Measurements from ENCODE around the gene TMEM89. TPM values are rescaled to one million over a fixed set of nuclear protein-coding genes. Genes with fewer than 3 reads are reported as not detected.
A peak's percentile ranks its signal among the peaks of the same experiment; 100 is the strongest.

Gene TMEM89
- total and polyA plus RNA-seq, 7 experiments from 2014 or later = not detected

DNA sequence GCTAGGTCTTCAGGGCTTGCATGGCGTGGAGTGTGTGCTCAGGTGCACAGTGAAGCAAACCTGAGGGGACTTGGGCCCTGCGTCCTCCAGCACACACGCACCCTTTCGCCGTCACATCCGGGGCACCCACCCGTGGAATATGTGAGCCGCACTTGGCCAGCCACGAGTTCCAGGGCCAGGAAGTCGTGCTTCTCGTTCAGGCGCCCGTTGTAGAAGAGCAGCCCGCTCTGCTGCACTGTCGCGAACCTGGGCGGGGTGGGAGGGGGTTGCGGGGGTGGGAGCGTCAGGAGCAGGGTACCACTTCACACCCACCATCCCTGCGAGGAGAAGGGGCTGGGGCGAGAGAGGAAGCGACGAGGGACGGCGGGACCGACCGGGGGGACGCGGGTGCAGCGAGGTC is 34.0 kb upstream of the TMEM89 start:
- DNase-seq (peak in 8 of 9 donors; percentile 30 to 73 (median 54)), ATAC-seq (peak; percentile 19)
- ChIA-PET CTCF (interaction anchor here (0.6 kb wide), 1 partner anchor 219 kb away, joined by 3 read pairs; no protein-coding TSS in a partner anchor), POLR2A (interaction anchor here (2.2 kb wide), 1 partner anchor 20 kb away, joined by 8 read pairs; the partner anchor contains the start of gene SLC26A6)
- H3K36me3 ChIP-seq (ENCODE audit: control insufficient read depth in 2 of 3, insufficient read depth in 3 of 3, low read length in 3 of 3) = no peaks in the 10 kb centered on the region
- peak overlapping the region; percentile 70 for H3K4me3 ChIP-seq (ENCODE audit: low read length)
- H3K9me3 ChIP-seq (ENCODE audit: control insufficient read depth in 2 of 3, low read length in 3 of 3) = no peaks in the 10 kb centered on the region
- Mint-ChIP-seq H3K36me3 (peaks cover 0 to 2% (median 0%) of the 10 kb centered on the region in 5 donors), H3K4me1 (peaks cover 8 to 23% (median 10%) of the 10 kb centered on the region in 7 donors), H3K27me3 (peaks cover 0 to 15% (median 5%) of the 10 kb centered on the region in 5 donors), H3K27ac (peak overlapping the region; percentile 42 to 88 (median 81)), H3K9me3 (peaks cover 0 to 4% (median 0%) of the 10 kb centered on the region in 11 donors), H3K4me3 (peak overlapping the region; percentile 67 to 86 (median 80))
- peaks cover 10 to 14% of the 10 kb centered on the region in 2 donors for H3K4me1 ChIP-seq (ENCODE audit: control insufficient read depth in 2 of 2, insufficient read depth in 2 of 2, low read length in 2 of 2)
- intact Hi-C loops (cut with micrococcal nuclease) = loop anchor here (1.0 to 5.0 kb wide), 11 partner anchors 9 to 468 kb away; partner anchors contain the start of genes SLC26A6 (in 2 of the 2), UQCRC1 (in 2 of the 2), CDC25A (in 1 of the 2) and IP6K2 (in 1 of the 2)
- peak overlapping the region; percentile 65 for H3K27ac ChIP-seq (ENCODE audit: low read depth, low read length)
- H3K27me3 ChIP-seq (ENCODE audit: control insufficient read depth in 2 of 2, insufficient read depth in 2 of 2, low read length in 2 of 2) = no peaks in the 10 kb centered on the region

DNA sequence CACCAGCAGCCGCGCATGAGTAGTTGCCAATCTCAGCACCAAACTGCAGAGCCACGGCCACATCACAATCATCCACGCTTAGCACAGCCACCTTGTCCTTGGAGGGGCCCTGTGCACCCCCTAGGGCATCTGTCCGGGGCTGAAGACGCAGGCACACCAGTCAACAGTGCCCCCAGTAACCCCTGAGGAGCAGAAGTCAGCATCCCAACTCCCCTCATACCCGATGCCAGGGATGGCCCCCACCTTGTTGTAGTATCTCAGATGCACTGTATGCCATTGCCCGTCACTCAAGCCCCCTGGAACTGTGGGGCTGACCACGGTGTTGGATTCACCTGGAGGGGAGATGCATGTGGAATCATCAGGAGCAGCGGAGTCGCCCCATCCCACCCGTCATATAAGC is 33.5 kb upstream of the TMEM89 start:
- Mint-ChIP-seq H3K36me3 (peaks cover 0 to 2% (median 0%) of the 10 kb centered on the region in 5 donors), H3K27ac (peak overlapping the region in 8 of 9 donors; percentile 33 to 88 (median 82))
- peak overlapping the region; percentile 14 for H3K4me3 ChIP-seq (ENCODE audit: low read length)

DNA sequence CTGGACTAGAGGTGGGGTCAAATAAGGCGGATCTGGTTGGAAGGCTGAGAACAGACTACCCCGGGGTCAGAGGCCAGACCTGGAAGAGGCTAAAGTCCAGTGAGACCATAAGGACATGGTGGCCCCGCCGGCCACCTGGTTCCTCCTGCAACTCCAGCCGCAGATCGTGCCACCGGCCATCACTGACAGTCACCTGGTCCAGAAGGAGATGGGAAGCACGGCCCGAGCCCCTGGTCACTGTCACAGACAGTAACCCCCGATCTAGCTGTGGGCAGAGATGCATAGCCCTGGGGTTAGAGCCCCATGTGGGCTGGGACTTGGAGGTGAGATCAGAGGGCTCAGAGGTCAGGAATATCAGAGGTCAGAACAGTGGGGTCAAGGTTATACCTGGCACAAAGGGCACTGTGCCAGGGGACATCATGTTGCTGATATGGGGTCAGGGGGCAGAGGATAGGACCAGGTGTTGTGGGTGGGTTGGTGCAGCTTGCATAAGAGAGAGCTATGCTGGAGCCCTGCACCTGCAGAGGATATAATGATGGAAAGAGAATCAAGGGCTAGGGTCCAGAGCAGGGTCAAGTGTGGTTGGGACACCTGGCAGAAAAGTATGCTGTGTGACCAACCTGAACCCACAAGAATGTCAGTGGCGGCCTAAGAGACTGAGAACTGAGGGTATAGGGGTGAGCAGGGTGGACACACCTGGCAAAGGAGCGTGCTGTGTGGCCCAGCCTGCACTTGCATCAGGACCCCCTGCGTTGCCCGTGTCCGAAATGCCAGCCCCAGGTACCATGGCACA is 31.6 kb upstream of the TMEM89 start:
- ChIA-PET CTCF (interaction anchor here (0.6 kb wide), 1 partner anchor 517 kb away, joined by 3 read pairs; no protein-coding TSS in a partner anchor), POLR2A (interaction anchor here (0.6 to 1.3 kb wide), 2 partner anchors 17 to 417 kb away, joined by 3 to 4 read pairs; partner anchors contain the start of gene SLC26A6)
- Mint-ChIP-seq H3K27me3 (no peaks in the 10 kb centered on the region), H3K4me3 (peak overlapping the region in 2 of 10 donors; percentile 17 to 47), H3K27ac (peak overlapping the region in 1 of 9 donors; percentile 67), H3K4me1 (peaks cover 4 to 21% (median 10%) of the 10 kb centered on the region in 7 donors), H3K36me3 (peaks cover 0 to 2% (median 0%) of the 10 kb centered on the region in 5 donors), H3K9me3 (peaks cover 0 to 1% (median 0%) of the 10 kb centered on the region in 11 donors)
- H3K27me3 ChIP-seq (ENCODE audit: control insufficient read depth in 2 of 2, insufficient read depth in 2 of 2, low read length in 2 of 2) = no peaks in the 10 kb centered on the region
- peaks cover 10 to 14% of the 10 kb centered on the region in 2 donors for H3K4me1 ChIP-seq (ENCODE audit: control insufficient read depth in 2 of 2, insufficient read depth in 2 of 2, low read length in 2 of 2)
- H3K36me3 ChIP-seq (ENCODE audit: control insufficient read depth in 2 of 3, insufficient read depth in 3 of 3, low read length in 3 of 3) = no peaks in the 10 kb centered on the region
- no peaks in the 10 kb centered on the region for H3K9me3 ChIP-seq (ENCODE audit: control insufficient read depth in 2 of 3, low read length in 3 of 3)
- ATAC-seq (no peak), DNase-seq (no peak)
- H3K4me3 ChIP-seq (ENCODE audit: low read length) = no peak overlapping the region
- intact Hi-C loops (cut with micrococcal nuclease) = no loop called here
- no peak overlapping the region for H3K27ac ChIP-seq (ENCODE audit: low read depth, low read length)

More for the DNA sequence above, 33.5 kb upstream of the TMEM89 start:
- ATAC-seq (no peak), DNase-seq (no peak)
- intact Hi-C loops (cut with micrococcal nuclease) = loop anchor here in 1 of 2 donors (5.0 kb wide), 1 partner anchor 468 kb away; the partner anchor contains the start of gene CDC25A
- H3K9me3 Mint-ChIP-seq = peaks cover 0 to 4% (median 0%) of the 10 kb centered on the region in 11 donors
- ChIA-PET CTCF (interaction anchor here (0.6 kb wide), 1 partner anchor 219 kb away, joined by 3 read pairs; no protein-coding TSS in a partner anchor), POLR2A (no interaction called here)
- no peaks in the 10 kb centered on the region for H3K36me3 ChIP-seq (ENCODE audit: control insufficient read depth in 2 of 3, insufficient read depth in 3 of 3, low read length in 3 of 3)
- peak overlapping the region; percentile 65 for H3K27ac ChIP-seq (ENCODE audit: low read depth, low read length)
- H3K9me3 ChIP-seq (ENCODE audit: control insufficient read depth in 2 of 3, low read length in 3 of 3) = no peaks in the 10 kb centered on the region
- H3K4me3 Mint-ChIP-seq = peak overlapping the region; percentile 62 to 86 (median 75)
- no peaks in the 10 kb centered on the region for H3K27me3 ChIP-seq (ENCODE audit: control insufficient read depth in 2 of 2, insufficient read depth in 2 of 2, low read length in 2 of 2)
- peaks cover 0 to 11% (median 5%) of the 10 kb centered on the region in 5 donors for H3K27me3 Mint-ChIP-seq
- H3K4me1 Mint-ChIP-seq = peaks cover 4 to 21% (median 10%) of the 10 kb centered on the region in 7 donors
- peaks cover 10 to 14% of the 10 kb centered on the region in 2 donors for H3K4me1 ChIP-seq (ENCODE audit: control insufficient read depth in 2 of 2, insufficient read depth in 2 of 2, low read length in 2 of 2)

DNA sequence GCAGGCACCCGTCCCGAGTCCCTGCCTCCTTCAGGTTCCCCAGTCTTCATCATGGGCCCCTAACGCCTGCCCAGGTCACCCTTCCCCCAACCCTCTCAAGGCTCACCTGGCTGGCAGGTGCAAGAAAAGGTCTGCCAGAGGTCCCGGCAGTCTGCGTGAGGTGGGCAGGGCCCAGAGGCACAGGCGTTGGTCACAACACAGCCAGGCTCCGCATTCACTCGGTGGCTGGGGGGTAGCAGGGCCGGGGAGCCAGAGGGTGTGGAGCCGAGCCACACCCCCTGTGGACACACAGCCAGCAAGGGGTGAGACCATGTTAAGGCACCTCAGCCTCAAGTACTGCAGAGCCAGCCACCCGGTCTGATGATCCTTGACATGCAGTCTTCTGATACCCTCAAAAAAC is 30.2 kb upstream of the TMEM89 start:
- ChIA-PET CTCF (no interaction called here), POLR2A (no interaction called here)
- H3K27ac ChIP-seq (ENCODE audit: low read depth, low read length) = no peak overlapping the region
- H3K27me3 Mint-ChIP-seq = no peaks in the 10 kb centered on the region
- intact Hi-C loops (cut with micrococcal nuclease) = no loop called here
- peaks cover 0 to 13% (median 7%) of the 10 kb centered on the region in 7 donors for H3K4me1 Mint-ChIP-seq
- H3K9me3 ChIP-seq (ENCODE audit: control insufficient read depth in 2 of 3, low read length in 3 of 3) = no peaks in the 10 kb centered on the region
- H3K9me3 Mint-ChIP-seq = peaks cover 0 to 1% (median 0%) of the 10 kb centered on the region in 11 donors
- H3K27ac Mint-ChIP-seq = no peak overlapping the region
- no peak overlapping the region for H3K4me3 Mint-ChIP-seq
- H3K27me3 ChIP-seq (ENCODE audit: control insufficient read depth in 2 of 2, insufficient read depth in 2 of 2, low read length in 2 of 2) = no peaks in the 10 kb centered on the region
- H3K4me3 ChIP-seq (ENCODE audit: low read length) = no peak overlapping the region
- H3K36me3 ChIP-seq (ENCODE audit: control insufficient read depth in 2 of 3, insufficient read depth in 3 of 3, low read length in 3 of 3) = no peaks in the 10 kb centered on the region
- DNase-seq (no peak), ATAC-seq (no peak)
- peaks cover 6 to 8% of the 10 kb centered on the region in 2 donors for H3K4me1 ChIP-seq (ENCODE audit: control insufficient read depth in 2 of 2, insufficient read depth in 2 of 2, low read length in 2 of 2)
- peaks cover 0 to 2% (median 0%) of the 10 kb centered on the region in 5 donors for H3K36me3 Mint-ChIP-seq

DNA sequence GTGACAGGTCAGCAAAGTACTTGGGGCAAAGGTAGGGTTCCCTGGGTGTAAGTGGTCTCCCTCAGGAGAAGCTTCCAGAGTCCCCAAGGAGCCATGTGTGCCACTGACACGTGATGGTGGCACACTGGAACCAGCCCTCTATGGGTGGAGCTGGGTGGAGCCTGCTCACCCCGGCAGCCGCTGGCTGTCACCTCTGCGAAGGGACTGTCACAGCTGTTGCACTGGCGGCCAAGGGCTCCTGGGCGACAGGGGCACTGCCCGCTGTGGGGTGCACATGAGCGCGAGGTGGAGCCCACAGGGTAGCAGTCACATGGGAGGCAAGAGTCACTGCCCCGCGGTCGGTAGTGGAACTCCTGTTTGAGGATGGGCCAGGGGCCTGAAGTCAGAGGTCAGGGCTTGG is 29.2 kb upstream of the TMEM89 start:
- Mint-ChIP-seq H3K4me1 (peaks cover 0 to 13% (median 5%) of the 10 kb centered on the region in 7 donors), H3K36me3 (peaks cover 0 to 2% (median 0%) of the 10 kb centered on the region in 5 donors), H3K4me3 (no peak overlapping the region), H3K27me3 (no peaks in the 10 kb centered on the region), H3K9me3 (peaks cover 0 to 1% (median 0%) of the 10 kb centered on the region in 11 donors), H3K27ac (peak overlapping the region in 1 of 9 donors; percentile 43)
- POLR2A ChIA-PET = no interaction called here
- ATAC-seq = no peak
- intact Hi-C loops (cut with micrococcal nuclease) = no loop called here
- Histone ChIP-seq H3K4me3 (ENCODE audit: low read length) (no peak overlapping the region), H3K9me3 (ENCODE audit: control insufficient read depth in 2 of 3, low read length in 3 of 3) (no peaks in the 10 kb centered on the region), H3K27me3 (ENCODE audit: control insufficient read depth in 2 of 2, insufficient read depth in 2 of 2, low read length in 2 of 2) (no peaks in the 10 kb centered on the region), H3K27ac (ENCODE audit: low read depth, low read length) (no peak overlapping the region), H3K36me3 (ENCODE audit: control insufficient read depth in 2 of 3, insufficient read depth in 3 of 3, low read length in 3 of 3) (no peaks in the 10 kb centered on the region), H3K4me1 (ENCODE audit: control insufficient read depth in 2 of 2, insufficient read depth in 2 of 2, low read length in 2 of 2) (peaks cover 5 to 6% of the 10 kb centered on the region in 2 donors)
- DNase-seq = no peak
- CTCF ChIA-PET = no interaction called here

DNA sequence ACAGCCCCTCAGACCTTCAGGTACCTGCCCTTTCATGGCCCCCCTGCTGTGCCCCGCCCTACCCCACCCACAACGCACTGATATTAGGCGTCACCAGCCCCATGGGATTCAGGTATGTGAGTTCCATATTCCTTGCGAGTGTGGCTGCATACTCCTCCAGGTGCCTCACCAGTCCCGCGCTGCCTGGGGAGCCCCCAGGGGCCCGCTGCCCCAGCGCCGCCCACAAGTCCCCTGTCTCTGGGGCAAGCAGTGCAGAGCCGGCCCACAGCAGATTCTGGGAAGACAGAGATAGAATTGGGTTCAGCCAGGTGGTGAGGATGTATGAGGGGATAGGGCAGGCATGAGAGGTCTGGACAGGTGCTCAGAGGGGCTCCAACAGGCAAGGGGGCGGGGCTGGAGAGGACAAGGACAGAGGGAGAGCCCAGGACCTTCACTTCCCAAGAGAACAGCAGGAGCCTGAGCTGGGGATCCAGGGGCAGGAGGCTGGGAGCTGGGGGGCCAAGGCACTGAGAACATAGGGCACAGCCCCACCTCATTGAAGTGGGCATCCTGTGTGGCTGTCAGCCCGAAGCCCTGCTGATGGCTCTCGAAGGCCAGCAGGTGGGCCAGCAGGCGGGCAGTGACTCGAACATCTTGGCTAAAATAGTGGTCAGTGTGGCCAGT is 26.8 kb upstream of the TMEM89 start:
- H3K4me3 Mint-ChIP-seq = peak overlapping the region in 1 of 10 donors; percentile 26
- no peak for DNase-seq
- ChIA-PET CTCF (no interaction called here), POLR2A (no interaction called here)
- no peaks in the 10 kb centered on the region for H3K27me3 Mint-ChIP-seq
- Histone ChIP-seq H3K36me3 (ENCODE audit: control insufficient read depth in 2 of 3, insufficient read depth in 3 of 3, low read length in 3 of 3) (no peaks in the 10 kb centered on the region), H3K27ac (ENCODE audit: low read depth, low read length) (no peak overlapping the region), H3K4me3 (ENCODE audit: low read length) (no peak overlapping the region), H3K4me1 (ENCODE audit: control insufficient read depth in 2 of 2, insufficient read depth in 2 of 2, low read length in 2 of 2) (no peaks in the 10 kb centered on the region), H3K9me3 (ENCODE audit: control insufficient read depth in 2 of 3, low read length in 3 of 3) (no peaks in the 10 kb centered on the region), H3K27me3 (ENCODE audit: control insufficient read depth in 2 of 2, insufficient read depth in 2 of 2, low read length in 2 of 2) (no peaks in the 10 kb centered on the region)
- intact Hi-C loops (cut with micrococcal nuclease) = no loop called here
- no peak for ATAC-seq
- peaks cover 0 to 15% (median 0%) of the 10 kb centered on the region in 7 donors for H3K4me1 Mint-ChIP-seq
- no peak overlapping the region for H3K27ac Mint-ChIP-seq
- no peaks in the 10 kb centered on the region for H3K36me3 Mint-ChIP-seq
- no peaks in the 10 kb centered on the region for H3K9me3 Mint-ChIP-seq
